BJ (cell line): ENCODE measurements around the gene ZNF426. TPM values are rescaled to one million over a fixed set of nuclear protein-coding genes. Genes with fewer than 3 reads are reported as not detected.

Experiments
- CTCF ChIA-PET: fragments of 350-600 bp; formaldehyde crosslinking; extraction: SDS; loops from one replicate; lab custom pipeline; 2021; ENCODE audit warnings: antibody characterized with exemption, inconsistent platforms; lab: Yijun Ruan, JAX
- POLR2A ChIA-PET: fragments of 300-600 bp; sonication (Branson Sonifier 250); formaldehyde crosslinking; extraction: SDS; loops from one replicate; lab custom pipeline; 2021; ENCODE audit warnings: antibody characterized with exemption; lab: Charles Lee
- DNase-seq: peaks from one replicate; pipeline ENCODE4 v3.0.0-alpha.2; 2011; ENCODE audit warnings: low read depth
- H3K27me3 ChIP-seq: 2 replicates; pipeline ENCODE4 v1.6.0; 2011; ENCODE audit warnings: low read length; ENCODE audit not compliant: control insufficient read depth, insufficient read depth
- H3K36me3 ChIP-seq: 2 replicates; pipeline ENCODE4 v1.5.1; 2011; ENCODE audit warnings: low read length; ENCODE audit not compliant: control insufficient read depth, insufficient read depth
- H3K4me3 ChIP-seq: 2 replicates; pipeline ENCODE4 v1.5.1; 2011; ENCODE audit warnings: low read depth, mild to moderate bottlenecking, control low read depth, low read length
- CTCF ChIP-seq: IDR thresholded peaks from 2 replicates; pipeline ENCODE4 v1.5.1; 2011; ENCODE audit warnings: low read depth, mild to moderate bottlenecking, control low read depth, inconsistent platforms, low read length, moderate library complexity; ENCODE audit not compliant: insufficient read depth
- polyA plus RNA-seq: library from polyadenylated mRNA; depleted of rRNA; stranded (reverse); fragments of >200 nt; gene quantifications from 2 replicates; pipeline ENCODE4 v1.2.3, GENCODE V29; 2011; rRNA removed

The ZNF426 gene
- polyA plus RNA-seq, 1 experiment, result 5.9 TPM

DNA sequence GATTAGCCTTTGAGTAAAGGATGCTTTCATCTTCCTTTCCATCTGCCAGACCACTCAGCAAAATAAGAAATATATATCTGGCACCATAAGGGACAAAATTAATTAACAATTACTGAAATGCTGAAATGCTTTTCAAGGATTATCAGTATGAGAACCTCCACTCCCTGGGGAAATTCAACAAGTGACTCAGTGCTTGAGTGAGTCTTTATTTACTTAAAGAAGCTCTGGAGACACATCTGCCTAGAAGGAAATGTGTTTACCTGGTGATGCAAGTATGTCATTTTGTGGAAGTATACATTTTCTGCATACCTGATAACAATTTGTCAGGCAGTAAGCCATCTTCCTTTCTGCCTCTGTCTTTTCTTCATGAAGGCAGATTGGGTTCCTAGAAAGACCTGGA is 63.5 kb downstream of the ZNF426 start:
- ChIA-PET CTCF (no interaction called here), POLR2A (no interaction called here)
- no peak for TF ChIP-seq CTCF
- Histone ChIP-seq H3K36me3 (no peaks in the 10 kb centered on the region), H3K27me3 (no peaks in the 10 kb centered on the region), H3K4me3 (no peak overlapping the region)
- no peak for DNase-seq

Other genes with a start within 250 kb of the ZNF426 start
- 2.1 and 3.4 TPM in 2 replicates for gene ZNF699, start 228.8 kb downstream of the ZNF426 start, polyA plus RNA-seq
- gene ZNF559, start 214.5 kb downstream of the ZNF426 start, polyA plus RNA-seq, result 8.2 and 15.6 TPM in 2 replicates
- gene ZNF177, start 175.6 kb downstream of the ZNF426 start, polyA plus RNA-seq, result 0.94 and 1.9 TPM in 2 replicates
- gene ZNF266, start 103.1 kb downstream of the ZNF426 start, polyA plus RNA-seq, result 16.6 and 21.4 TPM in 2 replicates
- 0.38 and 0.96 TPM in 2 replicates for gene ZNF560, start 40.0 kb downstream of the ZNF426 start, polyA plus RNA-seq
- 1.7 and 4.5 TPM in 2 replicates for gene ZNF121, start 45.9 kb upstream of the ZNF426 start, polyA plus RNA-seq
- gene ZNF561, start 82.6 kb upstream of the ZNF426 start, polyA plus RNA-seq, result 31.4 and 42.3 TPM in 2 replicates
- 6.3 and 14.1 TPM in 2 replicates for gene ZNF562, start 136.5 kb upstream of the ZNF426 start, polyA plus RNA-seq
- gene ZNF846, start 230.1 kb upstream of the ZNF426 start, polyA plus RNA-seq, result 3.6 and 7.7 TPM in 2 replicates